HG03108 (cell line): ENCODE results near the gene LRBA.

Experiments
- ATAC-seq: cut with Tn5 transposase; IDR thresholded peaks from one replicate; pipeline ENCODE4 v1.9.1; 2021; ENCODE audit warnings: moderate library complexity; ENCODE audit not compliant: unreplicated experiment

LRBA gene

DNA sequence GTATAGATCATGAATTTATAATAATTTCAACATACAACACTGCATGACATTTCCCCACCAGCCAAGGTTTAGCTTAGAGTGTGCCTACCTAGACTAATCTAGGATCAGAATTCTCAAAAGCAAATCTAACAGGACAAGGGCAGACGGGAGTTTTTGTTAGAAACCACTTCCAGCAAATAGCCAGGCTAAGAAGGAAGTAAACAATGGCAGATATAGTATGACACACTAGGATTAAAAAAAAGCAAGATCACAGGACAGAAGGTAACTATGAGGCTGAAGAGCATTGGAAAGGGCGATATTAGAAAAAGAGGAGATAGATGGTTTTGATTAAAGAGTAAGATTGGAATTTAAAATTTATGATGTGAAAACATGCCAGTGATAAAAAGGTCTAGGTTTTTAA lies 124.8 kb downstream of the LRBA start:
- no peak for ATAC-seq

- no peak for ATAC-seq
Observed at GRCh38 chr4:150889306-150889705, 125.8 kb downstream of the LRBA start.

GRCh38 chr4:150888625-150889024 lies 126.5 kb downstream of the LRBA start:
- ATAC-seq: no peak

DNA sequence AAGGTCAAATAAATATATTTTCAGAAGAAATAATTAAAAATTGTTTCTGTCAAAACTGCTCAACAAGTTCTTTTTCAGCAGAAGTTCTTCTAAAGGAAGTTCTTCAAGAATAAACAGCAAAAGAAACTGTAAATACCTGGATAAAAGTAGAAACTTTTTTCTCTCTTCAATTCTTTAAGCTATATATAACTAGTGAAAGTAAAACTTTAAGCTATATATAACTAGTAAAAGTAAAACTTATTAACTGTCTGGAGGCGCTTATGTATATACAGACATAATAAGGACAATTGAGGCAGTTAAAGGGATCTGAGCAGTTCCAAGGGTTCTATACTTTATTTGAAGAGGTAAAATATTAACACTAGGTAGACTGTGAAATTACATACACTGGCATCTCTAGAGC lies 126.9 kb downstream of the LRBA start:
- ATAC-seq: no peak

DNA sequence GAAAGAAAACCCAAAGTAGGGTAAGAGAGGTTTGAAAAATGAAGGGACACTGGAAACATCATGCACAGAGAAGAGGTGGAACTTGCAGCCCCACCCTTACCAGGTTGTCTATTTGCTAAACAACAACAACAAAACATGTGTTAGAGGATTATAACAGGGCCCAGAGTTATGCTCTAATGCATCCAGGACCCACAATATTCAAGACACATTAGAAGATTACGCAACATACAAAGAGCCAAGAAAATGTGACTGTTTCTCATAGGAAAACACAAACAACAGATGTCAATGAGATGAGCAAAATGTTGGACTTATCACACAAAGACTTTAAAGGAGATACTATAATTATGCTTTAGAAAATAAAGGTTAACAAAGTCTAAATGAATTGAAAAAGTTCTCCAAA lies 128.5 kb downstream of the LRBA start:
- ATAC-seq: no peak

GRCh38 chr4:150884625-150885024 lies 130.5 kb downstream of the LRBA start:
- ATAC-seq: no peak

GRCh38 chr4:150875367-150875766 lies 139.7 kb downstream of the LRBA start:
- ATAC-seq: no peak

- ATAC-seq: no peak
Observed at GRCh38 chr4:150874338-150875226, 140.5 kb downstream of the LRBA start.

- ATAC-seq: peak; percentile 86
Observed at GRCh38 chr4:150867148-150867547, 147.9 kb downstream of the LRBA start.

DNA sequence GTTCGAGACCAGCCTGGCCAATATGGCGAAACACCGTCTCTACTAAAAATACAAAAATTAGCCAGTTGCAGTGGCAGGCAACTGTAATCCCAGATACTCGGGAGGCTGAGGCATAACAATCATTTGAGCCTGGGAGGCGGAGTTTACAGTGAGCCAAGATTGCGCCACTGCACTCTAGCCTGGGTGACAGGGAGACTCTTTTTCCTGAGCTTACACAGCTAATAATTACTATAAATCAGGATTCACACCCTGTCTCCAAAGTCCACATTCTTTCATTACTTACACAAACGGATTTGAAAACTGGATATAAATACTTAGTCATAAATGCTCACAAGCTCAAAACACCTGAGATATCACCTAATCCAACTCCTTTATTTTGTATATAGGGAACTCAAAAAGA lies 151.6 kb downstream of the LRBA start:
- no peak for ATAC-seq

DNA sequence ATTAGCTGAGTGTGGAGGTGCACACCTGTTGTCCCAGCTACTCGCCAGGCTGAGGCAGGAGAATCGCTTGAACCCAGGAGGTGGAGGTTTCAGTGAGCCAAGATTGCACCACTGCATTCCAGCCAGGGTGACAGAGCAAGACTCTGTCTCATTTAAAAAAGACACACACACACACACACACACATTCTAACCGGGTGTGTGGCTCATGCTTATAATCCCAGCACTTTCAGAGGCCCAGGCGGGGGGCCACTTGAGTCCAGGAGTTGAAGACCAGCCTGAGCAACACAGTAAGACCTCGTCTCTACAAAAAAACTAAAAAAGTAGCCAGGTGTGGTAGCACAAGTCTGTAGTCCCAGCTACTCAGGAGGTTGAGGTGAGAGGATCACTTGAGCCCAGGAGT lies 152.3 kb downstream of the LRBA start:
- no peak for ATAC-seq

GRCh38 chr4:150859453-150859852 lies 155.6 kb downstream of the LRBA start:
- ATAC-seq: no peak

DNA sequence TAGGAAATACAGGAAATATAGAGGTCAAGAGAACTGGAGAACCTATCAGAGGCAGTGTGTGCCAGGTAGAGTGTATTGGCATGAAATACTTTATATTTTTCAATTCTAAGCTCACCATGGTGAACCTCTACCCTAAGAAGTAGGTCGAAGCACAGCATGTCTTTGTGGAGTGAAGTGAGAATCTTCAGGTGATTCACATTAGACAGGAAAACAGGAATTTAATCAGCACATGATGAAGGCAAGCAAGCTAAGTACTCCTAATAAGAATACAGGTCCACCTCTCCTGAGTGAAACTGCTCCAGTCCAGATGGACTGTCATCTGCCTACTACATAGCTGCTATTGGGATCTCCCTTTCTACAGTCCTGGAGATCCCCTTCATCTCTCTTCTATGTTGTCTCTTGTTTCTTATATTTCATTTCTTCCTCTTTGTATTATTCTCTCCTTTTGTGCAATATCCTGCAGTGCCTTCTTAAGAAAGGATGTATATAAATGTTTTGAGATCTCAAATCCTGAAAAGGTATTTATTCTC lies 159.0 kb downstream of the LRBA start:
- no peak for ATAC-seq

DNA sequence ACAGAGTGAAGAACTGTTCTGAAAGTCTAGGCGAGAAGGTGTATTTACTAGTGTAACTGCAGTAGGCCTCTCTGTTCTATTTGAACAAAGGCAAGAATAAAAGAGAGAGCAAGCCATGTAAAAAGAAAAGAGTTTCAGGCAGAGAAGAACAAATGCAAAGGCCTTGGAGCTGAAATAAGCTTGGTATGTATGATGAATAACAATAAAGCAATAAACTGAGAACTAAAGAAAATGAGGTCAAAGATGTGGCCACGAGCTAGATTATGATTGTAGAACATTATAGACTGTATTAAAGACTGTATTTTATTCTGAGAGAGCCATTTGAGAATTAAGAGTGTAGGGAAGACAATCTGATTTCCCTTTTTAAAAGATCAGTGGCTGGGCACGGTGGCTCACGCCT lies 160.5 kb downstream of the LRBA start:
- ATAC-seq: no peak

DNA sequence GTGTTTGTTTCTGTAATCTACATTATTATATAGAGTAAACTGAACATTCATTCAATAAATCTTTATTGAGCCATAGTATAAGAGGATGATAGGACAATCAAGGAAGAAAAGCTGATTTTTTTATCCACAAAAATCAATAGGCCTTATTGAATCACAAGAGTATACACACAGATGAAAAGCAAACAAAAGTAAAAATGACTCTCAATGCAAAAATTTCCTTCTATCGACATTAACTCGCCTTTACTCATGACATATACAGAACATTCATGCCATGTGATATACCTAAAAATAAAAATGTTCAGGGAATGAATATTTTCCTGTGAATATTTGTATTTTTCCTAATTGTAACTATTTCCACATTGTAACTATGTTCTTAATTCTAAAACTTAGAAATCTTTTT lies 161.2 kb downstream of the LRBA start:
- no peak for ATAC-seq

GRCh38 chr4:150852216-150852615 lies 162.9 kb downstream of the LRBA start:
- ATAC-seq: no peak

- no peak for ATAC-seq
Observed at GRCh38 chr4:150849016-150849415, 166.1 kb downstream of the LRBA start.

GRCh38 chr4:150828159-150828558 lies 186.9 kb downstream of the LRBA start:
- peak; percentile 90 for ATAC-seq

DNA sequence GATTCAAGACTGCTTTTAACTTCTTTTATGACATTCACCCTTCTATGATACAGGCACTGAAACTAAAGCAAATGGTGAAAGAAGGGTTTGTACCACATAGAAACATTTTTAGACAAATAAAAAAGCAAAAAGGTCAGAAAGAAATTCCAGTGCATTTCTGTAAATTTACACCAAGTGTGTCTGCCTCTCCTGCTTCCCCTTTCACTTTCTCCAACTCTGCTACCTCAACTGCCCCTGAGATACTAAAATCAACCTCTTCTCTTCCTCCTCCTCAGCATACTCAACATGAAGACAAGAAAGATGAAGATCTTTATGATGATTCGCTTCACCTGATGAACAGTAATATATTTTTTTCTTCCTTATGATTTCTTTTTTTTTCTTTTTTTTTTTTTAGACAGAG lies 187.9 kb downstream of the LRBA start:
- no peak for ATAC-seq

DNA sequence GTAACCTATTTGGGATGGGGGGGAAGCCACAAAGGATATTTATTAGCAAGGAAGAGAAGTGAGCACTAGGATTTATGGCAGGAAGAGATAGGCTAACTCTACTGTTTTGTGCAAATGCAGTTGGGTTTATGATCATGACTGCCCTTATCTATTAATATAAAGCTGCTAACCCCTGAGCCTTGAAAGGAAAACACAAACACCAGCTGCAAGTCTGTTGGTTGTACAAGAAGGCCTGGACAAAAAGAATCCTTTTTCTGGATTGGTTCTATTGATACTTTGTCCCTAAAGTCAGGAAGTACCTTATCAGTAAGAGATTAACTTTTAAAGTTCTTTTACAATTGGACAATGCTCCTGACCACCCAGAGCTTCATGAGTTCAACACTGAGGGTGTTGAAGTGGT lies 188.8 kb downstream of the LRBA start:
- no peak for ATAC-seq

GRCh38 chr4:150822407-150822806 lies 192.7 kb downstream of the LRBA start:
- ATAC-seq: no peak

- ATAC-seq: no peak
Observed at GRCh38 chr4:150821641-150822040, 193.4 kb downstream of the LRBA start.

DNA sequence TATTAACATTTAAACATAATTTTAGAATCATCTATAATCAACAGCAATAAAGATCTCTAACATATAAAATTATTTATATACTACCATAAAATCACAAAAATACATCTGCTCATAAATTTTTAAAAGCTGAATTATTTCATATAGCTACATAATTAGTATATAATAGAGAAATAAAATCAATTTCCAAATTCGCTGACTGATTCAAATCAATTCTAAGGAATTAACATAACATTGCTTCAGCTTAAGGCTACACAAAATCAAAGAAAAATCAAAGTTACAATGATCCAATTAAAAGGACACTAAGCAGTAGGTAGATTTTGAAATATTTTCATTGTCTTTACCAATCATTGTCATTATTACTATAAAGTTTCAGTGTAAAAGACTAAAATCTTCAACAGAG lies 194.7 kb downstream of the LRBA start:
- ATAC-seq: no peak
